SIG-M5 treated with dmso at 0.1 percent for 504 hours (cell line): ENCODE measurements around the gene ZBTB47.
A peak's percentile ranks its signal among the peaks of the same experiment; 100 is the strongest.

ENCODE experiments used
- DNase-seq: peaks from one replicate; lab custom pipeline; 2025; ENCODE audit not compliant: unreplicated experiment; lab: John Stamatoyannopoulos, UW

The ZBTB47 gene

DNA sequence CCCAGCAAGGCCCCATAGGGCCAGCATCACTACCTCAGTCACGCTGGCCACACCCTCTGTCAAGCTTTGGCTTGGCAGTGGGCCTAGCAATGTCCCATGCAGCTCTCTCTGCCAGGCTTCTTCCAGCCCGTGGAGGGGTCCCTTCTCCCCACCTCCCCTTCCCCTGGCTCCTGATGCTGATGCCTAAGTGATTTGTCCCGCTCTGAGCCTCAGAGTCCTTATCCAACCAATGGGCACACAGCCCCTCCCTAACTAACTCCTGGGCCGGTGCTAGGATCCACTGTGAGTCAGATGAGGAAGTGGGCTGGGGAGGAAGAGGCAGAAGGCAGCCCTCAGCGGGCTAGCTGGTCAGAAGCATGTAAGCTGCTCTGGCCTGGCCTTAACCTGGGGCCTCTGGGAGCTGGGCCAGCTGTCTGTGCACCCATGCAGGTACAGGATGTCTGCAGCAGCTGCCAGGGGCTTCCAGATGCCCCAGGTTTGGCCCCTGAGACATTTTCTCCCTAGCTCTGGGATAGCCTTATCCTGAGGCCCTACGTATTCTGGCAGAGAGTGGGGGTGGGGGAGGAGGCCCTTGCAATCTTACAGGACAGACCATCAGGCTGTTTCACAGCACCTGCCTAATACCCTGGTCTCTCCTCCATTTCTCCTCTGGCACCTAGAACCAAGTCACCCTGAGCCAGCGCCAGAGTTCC is 740 bp upstream of the ZBTB47 start:
- peak; percentile 80 for DNase-seq

DNA sequence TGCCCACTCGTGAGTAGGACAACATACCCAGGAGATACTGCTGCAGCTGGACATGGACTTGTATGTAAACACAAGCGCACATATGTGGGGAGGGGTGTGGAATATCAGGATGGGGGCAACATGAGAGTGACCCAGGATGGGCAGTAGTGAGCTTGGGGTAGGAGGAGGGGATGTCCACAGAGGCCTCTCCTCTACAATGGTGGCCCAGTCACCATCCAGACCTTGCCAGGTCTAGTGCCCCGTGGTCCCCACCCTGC is 266 bp upstream of the ZBTB47 start:
- peak; percentile 5 for DNase-seq

DNA sequence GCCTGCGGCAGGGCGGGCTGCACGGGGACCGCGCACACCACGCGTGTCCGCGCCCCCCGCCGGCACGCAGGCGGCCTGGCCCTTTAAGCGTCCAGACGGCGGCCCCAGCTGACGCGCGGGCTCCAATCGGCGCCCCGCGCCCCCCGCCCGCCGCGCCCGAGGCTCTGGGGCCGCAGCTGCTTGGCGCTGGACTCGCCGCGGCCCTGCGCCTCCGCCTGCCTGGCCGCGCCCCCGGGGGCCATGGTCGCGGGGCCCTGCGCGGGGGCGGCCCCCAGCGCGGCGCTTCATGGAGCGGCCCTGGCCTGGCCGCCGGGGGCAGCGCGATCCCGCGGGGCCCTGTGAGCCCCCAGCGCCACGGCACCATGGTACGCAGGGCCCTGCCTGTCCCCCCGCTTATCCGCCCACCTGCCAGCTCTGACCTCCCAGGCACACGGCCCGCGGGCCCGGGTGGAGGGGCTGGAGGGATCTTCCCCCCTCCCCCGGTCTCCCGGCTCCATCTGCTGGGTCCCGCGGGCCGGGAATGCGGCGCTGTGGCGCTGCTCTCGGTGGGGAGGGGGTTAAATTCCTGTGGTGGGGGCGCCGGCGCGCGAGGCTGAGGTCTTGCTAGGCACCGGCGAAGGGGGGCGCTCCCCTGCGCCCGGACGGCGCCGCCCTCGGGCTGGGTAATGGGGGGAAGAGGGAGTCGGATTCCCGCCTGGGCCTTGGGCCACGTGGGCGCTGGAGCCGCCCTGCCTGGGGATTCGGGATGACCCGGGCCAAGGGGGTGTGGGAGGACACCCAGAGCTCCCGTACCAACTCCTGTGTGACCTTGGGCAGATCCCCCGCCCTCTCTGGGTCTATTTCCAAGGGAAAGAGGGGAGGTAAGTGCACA is 1.1 kb downstream of the ZBTB47 start:
- no peak for DNase-seq

DNA sequence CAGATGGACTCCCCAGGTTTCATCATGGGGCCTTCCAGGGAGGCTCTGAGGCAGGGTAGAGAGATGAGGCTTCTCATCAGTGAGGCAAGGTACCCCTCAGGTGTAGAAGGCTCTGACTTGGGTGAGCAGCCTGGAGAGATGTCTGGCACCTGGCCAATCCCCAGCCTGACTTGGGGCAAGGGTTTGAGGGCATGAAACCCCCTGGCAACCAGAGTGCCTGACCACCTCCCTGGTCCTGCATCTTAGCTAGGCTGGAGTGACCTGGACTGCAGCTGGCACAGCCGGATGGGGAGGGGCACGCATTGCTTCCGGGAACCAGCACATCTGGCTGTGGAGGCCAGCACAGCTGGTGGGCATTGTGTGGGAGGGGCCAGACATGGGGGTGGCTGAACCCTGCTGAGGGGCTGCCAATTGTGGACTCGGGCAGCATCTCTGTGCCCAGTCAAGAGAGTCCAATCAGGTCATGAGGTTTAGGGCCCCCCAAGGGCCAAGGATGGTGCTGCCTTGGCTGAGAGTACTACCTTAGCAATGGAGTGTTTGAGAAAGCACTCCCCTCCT is 1.9 kb downstream of the ZBTB47 start:
- DNase-seq: no peak

DNA sequence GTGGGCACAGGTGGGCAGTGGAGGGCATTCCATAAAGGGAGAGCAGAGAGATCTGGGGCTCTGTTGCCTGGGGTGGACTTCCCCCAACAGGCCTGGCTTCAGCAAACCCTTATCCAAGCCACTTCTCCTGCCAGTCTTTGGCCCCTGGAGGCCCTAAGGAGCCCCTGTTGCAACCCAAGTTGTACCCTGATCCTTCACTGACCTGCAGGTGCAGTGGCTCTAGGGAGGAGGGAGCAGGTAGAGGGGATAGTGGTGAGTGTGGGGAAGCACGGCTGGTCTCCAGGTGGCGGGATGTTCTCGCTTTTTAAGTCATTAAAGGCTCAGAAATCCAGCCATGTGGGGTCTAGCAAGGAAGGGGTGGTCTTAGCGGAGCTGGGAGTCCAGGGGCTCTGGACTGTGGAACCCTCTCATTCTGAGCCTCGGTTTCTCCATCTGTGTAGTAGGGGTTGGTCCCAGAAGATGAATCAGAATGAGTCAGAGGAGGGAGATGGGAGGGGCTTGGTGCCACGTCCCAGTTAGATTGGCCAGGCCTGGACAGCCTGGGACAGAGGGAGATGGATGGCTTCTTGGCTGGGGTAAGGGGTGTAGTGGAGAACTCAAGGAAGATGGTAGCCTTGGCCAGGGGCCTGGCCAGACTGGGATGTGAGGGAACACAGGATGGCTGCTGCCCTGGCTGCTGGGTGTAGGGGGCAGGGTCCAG is 2.6 kb downstream of the ZBTB47 start:
- DNase-seq: no peak

DNA sequence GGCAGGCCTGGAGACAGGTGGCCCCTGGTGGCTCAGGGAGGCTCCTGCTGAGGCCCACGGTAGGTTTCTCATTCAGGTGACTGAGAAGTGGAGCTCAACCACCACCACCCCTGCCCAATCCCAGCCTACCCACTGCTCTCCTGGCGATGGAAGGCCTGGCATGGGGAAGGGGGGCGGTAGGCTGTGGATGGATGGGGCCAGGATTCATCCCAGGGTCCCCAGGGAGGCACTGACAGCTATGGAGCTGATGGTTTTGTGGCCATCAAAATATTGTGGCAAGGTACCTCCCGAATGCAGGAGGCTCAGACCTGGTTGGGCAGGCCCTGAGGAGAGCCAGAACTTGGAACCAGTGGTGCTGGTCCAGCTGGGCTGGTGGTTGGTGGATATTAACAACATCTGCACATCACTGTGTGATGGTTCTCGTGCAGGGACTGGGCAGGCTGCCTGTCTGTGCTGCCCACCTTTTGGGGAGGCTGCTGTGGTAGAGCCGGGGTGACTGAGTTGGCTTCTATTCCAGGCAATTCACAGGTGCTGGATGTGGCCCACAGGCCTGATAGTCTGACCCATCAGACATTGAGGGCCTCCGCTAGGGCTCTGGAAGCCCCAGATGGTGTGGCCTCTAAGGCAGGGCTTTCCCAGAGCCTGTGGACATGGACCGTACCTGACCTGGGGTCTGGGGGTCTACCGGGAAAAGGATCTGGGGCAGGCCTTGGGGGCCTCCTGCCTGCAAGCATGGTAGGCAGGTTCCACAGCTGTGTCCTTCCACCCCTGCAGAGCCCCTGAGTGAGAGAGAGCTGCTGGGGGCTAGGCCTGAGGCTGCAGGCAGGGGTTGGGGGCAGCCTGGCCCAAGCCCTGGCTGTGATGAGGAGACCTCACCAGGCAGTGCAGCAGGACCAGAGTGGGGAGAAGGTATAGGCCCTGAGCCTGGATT is 3.4 kb downstream of the ZBTB47 start:
- no peak for DNase-seq

DNA sequence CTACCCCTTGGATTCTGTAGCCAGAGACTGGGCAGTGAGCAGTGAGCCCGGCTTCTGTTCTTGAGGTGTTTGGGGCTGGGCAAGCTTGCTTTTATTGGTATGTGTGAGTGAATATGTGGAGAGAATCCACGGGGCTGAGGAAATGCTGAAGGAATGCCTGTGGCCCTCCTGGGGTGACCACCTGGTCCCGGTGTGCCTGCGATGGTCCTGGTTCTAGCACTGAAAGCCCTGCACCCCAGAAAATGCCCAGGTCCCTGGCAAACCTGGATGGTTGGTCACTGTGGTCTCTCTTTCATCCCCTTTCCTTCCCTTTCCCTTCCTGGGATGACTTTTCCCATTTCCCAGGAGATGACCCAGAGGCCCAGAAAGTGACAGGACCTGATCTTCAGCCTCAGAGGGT is 4.2 kb downstream of the ZBTB47 start:
- no peak for DNase-seq

DNA sequence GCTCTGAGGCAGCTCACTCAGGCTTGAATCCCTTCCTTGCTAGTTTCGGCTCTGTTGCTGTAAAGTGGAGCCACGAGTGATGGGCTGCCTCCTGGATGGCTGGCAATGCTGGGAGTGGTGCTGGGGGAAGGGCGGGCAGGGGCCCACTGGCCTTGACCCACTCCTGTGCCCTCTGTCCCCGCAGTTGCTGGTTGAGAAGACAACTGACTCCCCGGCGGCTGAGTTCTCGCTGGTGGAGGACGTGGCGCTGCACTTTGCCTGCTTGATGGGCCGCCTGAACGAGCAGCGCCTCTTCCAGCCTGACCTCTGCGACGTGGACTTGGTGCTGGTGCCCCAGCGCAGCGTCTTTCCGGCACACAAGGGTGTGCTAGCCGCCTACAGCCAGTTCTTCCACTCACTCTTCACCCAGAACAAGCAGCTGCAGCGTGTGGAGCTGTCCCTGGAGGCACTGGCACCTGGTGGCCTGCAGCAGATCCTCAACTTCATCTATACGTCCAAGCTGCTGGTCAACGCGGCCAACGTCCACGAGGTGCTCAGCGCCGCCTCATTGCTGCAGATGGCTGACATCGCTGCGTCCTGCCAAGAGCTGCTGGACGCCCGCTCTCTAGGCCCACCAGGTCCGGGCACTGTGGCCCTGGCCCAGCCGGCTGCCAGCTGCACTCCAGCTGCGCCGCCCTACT is 4.7 kb downstream of the ZBTB47 start:
- DNase-seq: no peak

DNA sequence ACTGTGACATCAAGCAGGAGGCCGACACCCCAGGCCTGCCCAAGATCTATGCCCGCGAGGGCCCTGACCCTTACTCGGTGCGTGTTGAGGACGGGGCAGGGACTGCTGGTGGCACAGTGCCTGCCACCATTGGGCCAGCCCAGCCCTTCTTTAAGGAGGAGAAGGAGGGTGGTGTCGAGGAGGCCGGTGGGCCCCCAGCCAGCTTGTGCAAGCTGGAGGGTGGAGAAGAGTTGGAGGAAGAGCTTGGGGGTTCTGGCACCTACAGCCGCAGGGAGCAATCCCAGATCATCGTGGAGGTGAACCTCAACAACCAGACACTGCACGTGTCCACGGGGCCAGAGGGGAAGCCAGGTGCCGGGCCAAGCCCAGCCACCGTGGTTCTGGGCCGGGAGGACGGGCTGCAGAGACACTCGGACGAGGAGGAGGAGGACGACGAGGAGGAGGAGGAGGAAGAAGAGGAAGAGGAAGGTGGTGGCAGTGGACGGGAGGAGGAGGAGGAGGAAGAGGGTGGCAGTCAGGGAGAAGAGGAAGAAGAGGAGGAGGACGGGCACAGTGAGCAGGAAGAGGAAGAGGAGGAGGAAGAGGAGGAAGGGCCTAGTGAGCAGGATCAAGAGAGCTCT is 5.4 kb downstream of the ZBTB47 start:
- DNase-seq: no peak

DNA sequence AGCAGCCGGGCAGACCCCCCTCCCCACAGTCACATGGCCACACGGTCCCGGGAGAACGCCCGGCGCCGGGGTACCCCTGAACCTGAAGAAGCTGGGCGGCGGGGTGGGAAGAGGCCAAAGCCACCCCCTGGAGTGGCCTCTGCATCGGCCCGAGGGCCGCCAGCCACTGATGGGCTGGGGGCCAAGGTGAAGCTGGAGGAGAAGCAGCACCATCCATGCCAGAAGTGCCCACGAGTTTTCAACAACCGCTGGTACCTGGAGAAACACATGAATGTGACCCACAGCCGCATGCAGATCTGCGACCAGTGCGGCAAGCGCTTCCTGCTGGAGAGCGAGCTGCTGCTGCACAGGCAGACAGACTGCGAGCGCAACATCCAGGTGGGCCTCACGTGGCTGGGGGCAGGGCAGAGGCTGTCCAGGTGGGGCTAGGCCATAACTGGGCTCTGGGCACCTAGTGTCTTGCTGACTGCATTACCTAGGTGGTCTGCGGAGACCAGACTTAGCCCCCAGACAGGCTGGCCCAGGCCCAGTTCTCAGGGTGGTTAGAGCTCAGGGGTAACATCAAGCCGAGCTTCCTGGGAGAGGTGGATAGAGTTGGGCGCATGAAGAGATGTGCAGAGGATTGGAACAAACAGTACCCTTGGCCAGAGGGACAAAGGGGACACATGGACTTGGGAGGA is 6.1 kb downstream of the ZBTB47 start:
- DNase-seq: no peak

DNA sequence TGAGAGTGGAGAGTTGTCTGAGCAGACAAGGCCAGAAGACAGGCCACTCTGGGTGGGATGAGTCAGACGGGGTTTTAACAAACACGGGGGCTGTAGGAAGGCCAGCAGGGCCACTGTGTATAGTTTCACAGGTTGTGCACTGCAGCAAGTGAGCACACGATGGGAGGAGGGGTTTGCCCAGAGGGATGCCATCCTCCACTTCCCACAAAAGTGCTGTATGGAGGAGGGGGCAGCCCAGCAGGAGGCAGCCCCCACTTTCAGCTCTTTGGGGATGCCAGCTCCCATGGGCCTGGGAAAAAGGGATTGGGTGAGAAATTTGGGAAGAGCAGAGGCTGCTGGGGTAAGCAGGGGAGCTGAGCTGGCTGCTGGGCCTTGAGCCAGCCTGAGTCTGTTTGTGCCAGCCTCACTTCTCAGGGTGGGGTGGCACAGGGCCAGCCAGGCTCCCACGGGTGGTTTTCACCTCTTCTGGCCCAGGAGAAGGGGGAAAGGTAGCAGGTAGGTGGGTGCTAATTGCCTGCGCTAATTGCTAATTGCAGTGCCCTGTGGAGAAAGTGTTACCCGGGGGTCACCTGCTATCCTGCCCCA is 6.7 kb downstream of the ZBTB47 start:
- no peak for DNase-seq

DNA sequence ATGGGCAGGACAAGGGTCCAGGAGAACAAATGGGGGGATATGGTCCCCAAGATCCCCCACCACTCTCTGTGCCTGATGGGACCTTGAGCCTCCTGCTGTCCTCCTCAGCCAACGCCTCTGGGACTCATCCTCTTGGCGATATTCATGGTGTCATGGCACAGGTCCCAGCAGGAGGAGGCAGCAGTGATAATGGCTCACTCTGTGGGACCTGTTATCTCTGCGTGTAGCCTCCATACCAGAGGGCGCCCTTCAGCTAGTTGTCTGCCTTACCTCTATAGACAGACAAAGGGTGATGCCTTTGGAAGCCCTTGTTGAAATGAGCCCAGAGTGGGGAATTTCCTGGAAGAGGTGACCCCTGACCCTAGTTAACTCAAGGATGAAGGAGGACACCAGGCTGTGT is 7.4 kb downstream of the ZBTB47 start:
- peak; percentile 22 for DNase-seq

DNA sequence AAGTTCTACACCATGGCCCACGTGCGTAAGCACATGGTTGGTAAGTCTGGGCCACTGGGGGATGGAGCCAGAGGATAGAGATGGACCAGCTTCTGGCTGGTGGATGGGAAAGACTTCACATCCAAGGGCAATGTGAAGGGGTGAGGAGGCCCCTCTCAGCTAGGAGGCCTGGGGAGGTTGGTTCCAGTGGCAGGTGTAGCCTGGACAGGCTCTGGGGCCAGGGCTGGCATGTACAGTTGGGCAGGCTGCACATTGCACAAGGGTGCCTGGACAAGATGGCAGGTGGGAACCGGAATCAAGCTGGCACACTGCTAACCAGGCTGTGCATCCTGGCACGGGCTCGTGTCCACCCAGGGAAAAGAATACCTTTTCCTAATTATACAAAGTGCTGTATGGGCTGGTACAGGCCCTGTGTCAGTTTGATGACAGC is 8.1 kb downstream of the ZBTB47 start:
- no peak for DNase-seq

DNA sequence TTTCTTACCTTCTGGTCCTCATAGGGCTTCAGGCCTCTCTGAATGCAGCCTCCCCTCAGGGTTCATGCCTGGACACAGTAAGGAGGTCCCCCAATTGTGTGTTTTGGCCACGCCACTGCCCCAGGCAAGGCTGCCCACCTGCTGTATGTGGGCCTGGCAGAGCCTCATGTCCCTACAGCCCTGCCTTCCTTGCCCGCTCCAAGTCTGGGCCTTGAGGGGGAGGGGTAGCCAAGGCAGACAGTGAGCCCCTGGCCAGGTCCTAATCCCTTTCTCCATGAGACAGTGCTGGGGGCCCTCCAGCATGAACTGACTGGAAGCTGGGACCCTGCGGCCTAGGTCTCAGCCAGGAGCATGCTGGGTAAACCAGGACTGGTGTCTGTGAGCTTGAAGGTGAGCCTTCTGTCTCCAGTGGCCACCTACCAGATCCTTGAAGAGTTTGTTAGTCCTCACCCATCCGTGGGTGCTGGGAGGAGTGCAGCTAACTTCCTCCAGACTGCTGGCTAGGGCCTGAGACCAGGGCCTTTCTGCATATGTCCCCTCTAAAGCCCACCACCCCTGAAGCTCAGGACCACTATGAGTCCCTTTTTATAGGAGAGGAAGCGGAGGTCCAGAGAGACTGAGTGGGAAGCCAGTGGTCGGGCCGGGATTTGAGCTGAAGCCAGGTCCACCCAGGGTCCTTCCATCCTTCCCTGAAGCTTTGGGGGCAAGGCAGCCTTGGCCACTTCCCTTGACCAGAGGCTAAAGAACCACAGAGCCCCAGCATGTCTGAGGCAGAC is 8.7 kb downstream of the ZBTB47 start:
- no peak for DNase-seq

DNA sequence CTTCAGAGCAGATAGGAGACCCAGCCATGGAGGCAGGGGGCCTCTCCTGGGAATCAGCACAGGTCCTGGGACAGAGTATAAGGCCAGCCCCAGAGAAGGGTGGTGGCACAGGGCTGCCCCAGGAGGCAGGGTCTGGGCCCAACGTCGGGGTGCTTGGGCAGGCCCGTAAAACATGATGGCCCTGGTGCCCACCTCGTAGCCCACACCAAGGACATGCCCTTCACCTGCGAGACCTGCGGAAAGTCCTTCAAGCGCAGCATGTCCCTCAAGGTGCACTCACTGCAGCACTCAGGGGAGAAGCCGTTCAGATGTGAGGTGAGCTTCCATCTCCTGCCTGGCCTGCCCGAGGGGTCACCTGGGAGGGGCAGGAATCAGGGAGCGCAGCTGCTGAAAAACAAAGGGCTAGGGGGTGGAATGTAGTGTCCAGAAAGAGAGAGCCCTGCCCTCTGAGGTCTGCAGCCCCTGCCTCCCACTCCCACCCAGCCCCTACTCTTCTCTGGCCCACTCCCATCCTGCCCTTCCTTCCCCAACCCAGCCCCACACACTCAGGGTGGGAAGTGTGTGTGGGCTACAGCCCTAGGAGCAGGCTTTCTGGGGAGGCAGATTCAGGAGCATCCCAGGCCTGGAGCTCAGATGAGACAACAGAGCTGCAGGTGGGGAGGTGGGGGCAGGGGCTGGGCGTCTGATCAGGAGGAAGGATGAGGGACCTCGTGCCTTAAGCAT is 9.5 kb downstream of the ZBTB47 start:
- DNase-seq: no peak

DNA sequence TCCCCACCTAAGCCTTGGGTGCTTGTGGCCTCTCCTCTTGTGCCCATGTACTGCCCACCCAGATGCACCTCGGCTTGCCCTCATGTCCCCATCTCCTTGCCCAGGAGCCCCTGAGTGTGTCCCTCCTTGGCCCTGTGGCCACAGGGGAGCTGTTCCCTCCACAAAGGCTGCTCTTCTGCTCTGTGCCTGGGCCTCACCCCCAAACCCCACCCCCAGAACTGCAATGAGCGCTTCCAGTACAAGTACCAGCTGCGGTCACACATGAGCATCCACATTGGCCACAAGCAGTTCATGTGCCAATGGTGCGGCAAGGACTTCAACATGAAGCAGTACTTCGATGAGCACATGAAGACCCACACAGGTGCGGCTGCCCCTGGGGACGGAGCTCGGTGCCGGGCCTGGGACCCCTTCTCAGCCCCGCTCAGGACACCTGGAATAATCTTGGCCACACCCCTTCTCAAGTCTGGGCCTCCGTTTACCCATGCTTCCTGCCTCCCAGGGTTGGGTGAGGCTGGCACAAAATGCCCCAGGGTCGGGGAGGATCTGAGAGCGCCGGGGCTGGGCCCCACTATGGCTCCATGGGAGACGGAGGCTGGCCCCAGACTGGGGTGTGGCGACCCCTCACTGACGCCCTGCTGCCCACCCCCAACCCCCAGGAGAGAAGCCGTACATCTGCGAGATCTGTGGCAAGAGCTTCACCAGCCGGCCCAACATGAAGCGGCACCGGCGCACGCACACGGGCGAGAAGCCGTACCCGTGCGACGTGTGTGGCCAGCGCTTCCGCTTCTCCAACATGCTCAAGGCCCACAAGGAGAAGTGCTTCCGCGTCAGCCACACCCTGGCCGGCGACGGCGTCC is 10.3 kb downstream of the ZBTB47 start:
- DNase-seq: no peak

DNA sequence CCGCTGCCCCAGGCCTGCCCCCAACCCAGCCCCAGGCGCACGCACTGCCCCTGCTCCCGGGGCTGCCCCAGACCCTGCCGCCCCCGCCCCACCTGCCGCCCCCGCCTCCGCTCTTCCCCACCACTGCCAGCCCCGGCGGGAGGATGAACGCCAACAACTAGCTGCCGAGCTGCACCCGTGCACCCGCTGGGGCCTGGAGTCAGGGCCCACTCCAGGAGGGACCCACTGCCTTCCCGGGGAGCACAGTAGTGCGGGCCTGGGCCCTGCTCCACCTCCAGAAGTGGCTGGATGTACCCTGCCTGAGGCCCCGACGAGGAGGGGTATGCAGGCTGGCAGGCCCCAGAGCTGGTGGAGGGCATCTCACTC is 10.9 kb downstream of the ZBTB47 start:
- DNase-seq: no peak
